ENCODE data around the gene ECSCR. TPM values are rescaled to one million over a fixed set of nuclear protein-coding genes. Genes with fewer than 3 reads are reported as not detected.

Gene ECSCR
- total RNA-seq, 1 donor from 2014 or later = not detected

DNA sequence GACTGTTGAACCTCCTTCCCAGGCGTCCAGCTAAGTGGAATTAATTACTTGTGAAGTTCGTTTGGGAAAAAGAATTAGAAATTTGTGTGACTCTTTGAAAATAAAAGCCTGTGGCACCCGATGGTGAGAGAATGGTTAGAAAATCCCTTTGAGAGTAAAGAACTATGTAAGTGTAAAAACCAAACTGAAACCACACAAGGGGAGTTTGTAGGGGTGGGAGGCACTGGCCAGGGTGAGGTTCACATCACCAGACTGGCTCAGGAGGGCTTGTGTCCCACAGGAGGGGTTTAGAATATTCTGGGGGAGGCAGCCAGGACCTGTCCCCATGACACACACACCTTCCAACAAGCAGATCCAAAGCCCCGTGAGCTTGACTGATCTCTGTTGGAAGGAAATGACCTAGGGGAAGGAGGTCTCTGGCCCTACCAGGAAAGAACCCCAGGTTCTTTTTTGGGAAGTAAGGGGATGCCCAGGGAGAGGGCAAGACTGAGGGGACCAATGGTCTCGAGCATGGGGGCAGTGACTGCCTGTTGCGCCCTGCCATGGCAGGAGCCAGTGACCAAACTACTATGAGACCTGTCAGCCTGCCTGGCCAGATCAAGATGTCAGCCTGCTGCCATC is 62.9 kb downstream of the ECSCR start:
- Histone ChIP-seq H3K4me1 (peaks cover 10% of the 10 kb centered on the region), H3K4me2 (no peak overlapping the region), H3K79me2 (ENCODE audit: low read depth) (no peaks in the 10 kb centered on the region), H3K9me3 (ENCODE audit: low read depth) (no peaks in the 10 kb centered on the region), H3K4me3 (no peak overlapping the region), H2AFZ (replicated peaks) (no peak overlapping the region), H4K20me1 (ENCODE audit: low read depth) (no peaks in the 10 kb centered on the region), H3K27ac (no peak overlapping the region), H3K9ac (no peak overlapping the region), H3F3A (ENCODE audit: low read depth) (peaks cover 33% of the 10 kb centered on the region), H3K36me3 (no peaks in the 10 kb centered on the region), H3K27me3 (peaks cover 18% of the 10 kb centered on the region)
- Mint-ChIP-seq H3K36me3 (peaks cover 15% of the 10 kb centered on the region), H3K27ac (no peak overlapping the region), H3K4me3 (no peak overlapping the region), H3K9me3 (no peaks in the 10 kb centered on the region), H3K4me1 (peaks cover 28% of the 10 kb centered on the region), H3K27me3 (ENCODE audit: insufficient read depth, low read depth) (peaks cover 8% of the 10 kb centered on the region)
- no peak for DNase-seq (ENCODE audit: low spot score)
- TF ChIP-seq, protein P1, sequence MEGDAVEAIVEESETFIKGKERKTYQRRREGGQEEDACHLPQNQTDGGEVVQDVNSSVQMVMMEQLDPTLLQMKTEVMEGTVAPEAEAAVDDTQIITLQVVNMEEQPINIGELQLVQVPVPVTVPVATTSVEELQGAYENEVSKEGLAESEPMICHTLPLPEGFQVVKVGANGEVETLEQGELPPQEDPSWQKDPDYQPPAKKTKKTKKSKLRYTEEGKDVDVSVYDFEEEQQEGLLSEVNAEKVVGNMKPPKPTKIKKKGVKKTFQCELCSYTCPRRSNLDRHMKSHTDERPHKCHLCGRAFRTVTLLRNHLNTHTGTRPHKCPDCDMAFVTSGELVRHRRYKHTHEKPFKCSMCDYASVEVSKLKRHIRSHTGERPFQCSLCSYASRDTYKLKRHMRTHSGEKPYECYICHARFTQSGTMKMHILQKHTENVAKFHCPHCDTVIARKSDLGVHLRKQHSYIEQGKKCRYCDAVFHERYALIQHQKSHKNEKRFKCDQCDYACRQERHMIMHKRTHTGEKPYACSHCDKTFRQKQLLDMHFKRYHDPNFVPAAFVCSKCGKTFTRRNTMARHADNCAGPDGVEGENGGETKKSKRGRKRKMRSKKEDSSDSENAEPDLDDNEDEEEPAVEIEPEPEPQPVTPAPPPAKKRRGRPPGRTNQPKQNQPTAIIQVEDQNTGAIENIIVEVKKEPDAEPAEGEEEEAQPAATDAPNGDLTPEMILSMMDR (IDR thresholded peaks at IDR 0.05) = no peak
- TF ChIP-seq EZH2phosphoT487 (IDR thresholded peaks at IDR 0.05) (no peak), EZH2 (IDR thresholded peaks at IDR 0.05) (no peak)

Small RNA genes lying within 50 kb of the gene (small RNA-seq; reads per million reads assigned to genes)
- not detected for gene RNU5B-4P

Other genes with a start within 250 kb of the ECSCR start
- 680 and 1,185 TPM in 2 replicates for gene MATR3, start 169.0 kb downstream of the ECSCR start, total RNA-seq (ENCODE audit: low replicate concordance)
- 115 and 201 TPM in 2 replicates for gene PAIP2, start 120.9 kb downstream of the ECSCR start, total RNA-seq (ENCODE audit: low replicate concordance)
- not detected in 2 replicates for gene SLC23A1, start 79.4 kb downstream of the ECSCR start, total RNA-seq (ENCODE audit: low replicate concordance)
- 0.53 TPM in 1 of 2 replicates, not detected in the other for gene MZB1, start 72.8 kb downstream of the ECSCR start, total RNA-seq (ENCODE audit: low replicate concordance)
- 0.67 and 2.6 TPM in 2 replicates for gene PROB1, start 67.6 kb downstream of the ECSCR start, total RNA-seq (ENCODE audit: low replicate concordance)
- gene SPATA24, start 58.7 kb downstream of the ECSCR start, total RNA-seq (ENCODE audit: low replicate concordance) = 15.2 and 15.7 TPM in 2 replicates
- 13.7 and 21.7 TPM in 2 replicates for gene DNAJC18, start 23.2 kb downstream of the ECSCR start, total RNA-seq (ENCODE audit: low replicate concordance)
- not detected in 2 replicates for gene SMIM33, start 8.3 kb upstream of the ECSCR start, total RNA-seq (ENCODE audit: low replicate concordance)
- gene STING1, start 20.0 kb upstream of the ECSCR start, total RNA-seq (ENCODE audit: low replicate concordance) = 0.07 and 0.19 TPM in 2 replicates
- gene UBE2D2, start 98.6 kb upstream of the ECSCR start, total RNA-seq (ENCODE audit: low replicate concordance) = 131 and 141 TPM in 2 replicates
- gene CXXC5, start 185.6 kb upstream of the ECSCR start, total RNA-seq (ENCODE audit: low replicate concordance) = 17.2 and 25.6 TPM in 2 replicates

All from neural progenitor cell (in vitro differentiated cells).